ENCODE measurements around the gene PDE9A.
"Not testable (repeated sequence)": the region's sequence is repeated elsewhere in the genome, so short reads cannot be mapped to it uniquely, and the experiment has no call there.

Gene PDE9A

DNA sequence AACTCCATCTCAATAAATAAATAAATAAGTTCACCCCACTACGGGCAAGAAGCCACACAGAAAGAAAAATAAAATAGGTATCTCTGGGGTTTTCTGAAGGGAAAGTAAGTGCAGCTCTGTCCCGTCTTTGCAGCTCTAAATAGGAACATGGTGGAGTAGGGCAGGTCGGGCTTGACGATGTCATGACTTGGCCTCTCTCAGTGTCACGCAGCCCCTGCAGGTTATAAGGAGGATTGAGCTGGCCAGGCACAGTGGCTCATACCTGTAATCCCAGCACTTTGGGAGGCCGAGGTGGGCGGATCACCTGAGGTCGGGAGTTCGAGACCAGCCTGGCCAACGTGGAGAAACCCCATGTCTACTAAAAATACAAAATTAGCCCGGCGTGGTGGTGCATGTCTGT, 67.1 kb downstream of the PDE9A start:
- not testable (repeated sequence) for DNase-seq

DNA sequence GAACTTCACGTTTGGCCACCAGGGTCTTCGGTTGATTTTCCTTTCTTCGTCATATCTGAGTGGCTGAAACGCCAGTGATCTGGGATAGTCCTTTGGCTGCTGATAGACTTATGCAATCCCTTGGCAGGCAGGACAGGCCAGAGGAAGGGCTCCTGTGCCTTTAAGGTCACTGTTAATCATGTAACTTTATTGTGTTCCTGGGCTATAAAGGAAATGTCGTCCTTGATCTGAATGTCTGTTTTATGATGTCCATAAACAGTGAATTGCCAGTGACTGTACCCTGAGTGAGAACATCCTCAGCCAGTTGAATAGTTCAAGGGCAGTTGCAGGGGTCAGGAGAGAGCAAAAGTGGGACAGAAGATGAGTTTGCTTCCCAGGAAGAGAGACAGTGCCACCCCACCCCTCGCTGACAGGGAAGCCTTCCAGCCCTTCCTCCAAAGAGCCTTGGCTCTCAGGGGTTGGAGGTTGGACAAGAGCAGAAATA, 68.0 kb downstream of the PDE9A start:
- DNase-seq: no peak

DNA sequence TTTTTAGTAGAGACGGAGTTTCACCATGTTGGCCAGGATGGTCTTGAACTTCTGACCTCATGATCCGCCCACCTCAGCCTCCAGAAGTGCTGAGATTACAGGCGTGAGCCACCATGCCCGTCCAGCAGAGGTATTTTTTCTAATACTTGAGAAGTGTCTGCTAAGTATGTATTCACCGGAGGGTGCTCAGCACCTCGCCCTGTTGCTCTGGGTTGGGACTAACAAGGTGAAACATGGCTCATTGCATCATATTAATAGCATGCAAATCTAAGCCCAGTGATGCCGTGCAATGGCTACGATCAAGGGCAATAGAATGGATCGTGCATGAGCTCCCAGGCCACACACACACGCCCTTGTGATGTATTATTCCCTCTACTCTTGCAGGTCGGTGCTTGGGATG, 68.7 kb downstream of the PDE9A start:
- no peak for DNase-seq

DNA sequence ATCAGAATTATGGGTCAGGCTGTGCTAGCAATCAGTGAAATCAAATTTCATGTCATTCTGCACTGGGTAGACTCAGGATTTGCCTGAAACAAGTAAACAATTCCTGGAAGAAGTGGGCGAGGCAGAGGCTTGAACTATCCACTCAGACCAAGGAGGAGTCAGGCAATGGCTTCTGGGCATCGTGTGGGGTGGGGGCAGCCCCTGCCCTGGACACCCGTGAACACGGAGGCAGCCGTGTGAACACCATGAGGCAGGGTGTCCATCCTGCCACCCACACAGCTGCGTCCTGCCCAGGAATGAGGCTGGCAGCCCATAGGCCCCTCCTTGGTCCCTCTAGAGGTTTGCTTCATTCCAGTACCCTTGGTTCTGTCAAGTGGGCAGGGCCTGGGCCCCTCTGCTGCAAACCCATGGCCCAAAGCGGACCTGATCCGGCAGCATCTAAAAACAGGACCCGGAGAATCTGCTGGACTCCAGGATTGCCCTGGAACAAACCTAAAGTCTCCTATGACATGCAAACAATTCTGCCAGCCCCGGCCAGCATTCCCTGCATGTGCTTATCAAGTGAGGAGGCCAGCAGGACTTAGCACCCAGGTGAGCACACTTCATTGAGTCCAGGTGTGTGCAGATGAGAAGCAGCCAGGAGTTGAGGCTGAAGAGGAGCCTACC, 69.5 kb downstream of the PDE9A start:
- DNase-seq: no peak

DNA sequence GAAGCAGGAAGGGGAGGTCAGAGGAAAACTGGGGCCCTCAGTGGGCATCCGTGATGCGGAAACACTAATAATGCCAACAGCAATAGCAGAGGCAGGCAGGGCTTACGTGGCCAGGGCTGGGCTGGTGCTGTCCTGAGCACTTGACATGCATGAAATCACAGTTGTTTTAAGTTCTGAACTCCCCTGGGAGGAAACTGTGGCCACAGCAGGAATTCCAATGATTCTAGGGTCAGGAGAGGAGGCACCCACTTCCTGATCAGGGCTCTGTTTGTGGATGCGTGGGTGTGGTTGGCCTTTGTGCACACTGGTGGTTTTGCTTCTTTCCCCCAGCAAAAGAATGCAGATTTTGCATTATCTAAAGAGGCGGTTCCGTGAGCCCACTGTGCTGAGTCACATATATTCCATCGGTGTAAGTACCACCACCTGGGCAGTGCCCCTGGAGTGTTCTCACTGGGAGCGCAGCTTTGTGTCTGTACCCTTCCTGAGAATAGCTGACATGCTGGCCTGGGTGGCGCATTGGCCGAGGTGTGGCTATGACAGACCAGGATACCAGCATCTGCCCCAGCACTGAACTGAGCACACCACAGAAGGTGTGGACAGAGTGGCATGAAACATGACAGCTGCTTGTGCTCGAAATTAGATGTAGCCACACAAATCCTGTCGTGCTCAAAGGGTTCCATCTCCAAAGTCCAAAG, 71.0 kb downstream of the PDE9A start:
- no peak for DNase-seq

DNA sequence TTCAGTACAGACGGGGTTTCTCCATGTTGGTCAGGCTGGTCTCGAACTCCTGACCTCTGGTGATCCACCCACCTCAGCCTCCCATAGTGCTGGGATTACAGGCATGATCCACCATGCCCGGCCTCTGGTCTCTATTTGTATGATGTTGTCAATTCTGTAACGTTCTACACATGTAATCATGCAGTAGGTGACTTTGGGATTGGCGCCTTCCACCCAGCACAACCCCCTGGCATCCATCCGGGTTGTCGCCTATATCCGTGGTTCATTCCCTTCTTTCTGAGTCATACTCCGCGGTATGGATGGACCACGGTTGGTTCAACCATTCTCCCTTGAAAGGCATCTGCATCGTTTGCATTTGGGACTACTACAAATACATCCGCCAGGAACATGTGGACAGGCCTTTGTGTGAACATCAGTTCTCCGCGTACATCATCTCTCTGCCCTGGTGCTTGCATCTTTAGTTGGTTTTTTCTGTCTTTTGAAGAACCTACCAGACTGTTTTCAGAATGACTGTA, 72.1 kb downstream of the PDE9A start:
- DNase-seq: no peak

DNA sequence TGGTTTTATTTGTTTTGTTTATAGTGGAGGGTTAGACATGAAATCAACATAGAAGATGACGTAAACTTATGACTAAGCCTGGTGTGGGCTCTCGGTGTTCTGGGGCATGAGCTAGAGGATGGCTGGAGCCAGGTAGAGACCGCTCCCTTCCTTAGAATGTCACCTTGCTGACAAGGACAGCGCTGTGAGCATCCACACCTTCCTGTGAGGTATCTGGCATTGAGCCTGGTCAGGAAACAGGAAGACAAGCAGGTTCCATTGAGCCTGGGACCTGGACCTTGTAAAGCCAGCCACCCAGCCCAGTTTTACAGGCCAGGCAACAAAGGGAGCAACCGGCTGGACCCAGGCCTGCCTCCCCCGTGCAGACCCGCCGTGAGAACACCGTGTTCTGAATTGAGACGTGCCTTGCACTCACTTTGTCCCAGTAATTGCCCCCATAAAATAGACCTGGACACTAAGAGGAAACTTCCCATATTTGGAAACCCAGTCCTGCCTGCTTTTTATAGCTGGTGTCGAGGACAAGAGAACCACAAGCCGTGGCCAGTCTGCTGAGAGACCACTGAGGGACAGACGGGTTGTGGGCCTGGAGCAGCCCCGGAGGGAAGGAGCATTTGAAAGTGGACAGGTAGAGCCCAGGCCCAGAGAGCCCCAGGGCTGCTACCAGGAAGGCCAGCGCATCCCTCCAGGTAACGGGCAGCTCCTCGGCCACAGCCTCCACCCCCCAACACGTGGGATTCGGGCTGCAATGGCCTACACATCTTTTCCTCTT, 78.0 kb downstream of the PDE9A start:
- DNase-seq: no peak

DNA sequence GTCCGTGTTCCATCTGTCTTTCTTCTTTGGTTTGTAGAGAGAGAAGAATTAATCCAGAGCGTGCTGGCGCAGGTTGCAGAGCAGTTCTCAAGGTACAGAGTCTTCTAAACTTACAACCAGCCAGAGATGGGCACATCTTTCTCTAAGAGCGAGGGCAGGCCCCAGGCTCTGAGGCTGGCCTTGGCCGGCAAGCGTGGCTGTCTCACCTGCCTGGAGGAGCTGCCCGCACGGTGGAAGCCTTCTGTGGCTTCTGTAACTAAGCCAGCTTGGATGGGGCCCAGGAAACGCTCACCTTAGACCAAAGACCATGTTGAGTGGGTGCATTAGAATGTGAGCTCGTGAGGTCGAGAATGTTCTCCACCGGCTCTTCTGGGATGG, 78.6 kb downstream of the PDE9A start:
- DNase-seq: no peak

DNA sequence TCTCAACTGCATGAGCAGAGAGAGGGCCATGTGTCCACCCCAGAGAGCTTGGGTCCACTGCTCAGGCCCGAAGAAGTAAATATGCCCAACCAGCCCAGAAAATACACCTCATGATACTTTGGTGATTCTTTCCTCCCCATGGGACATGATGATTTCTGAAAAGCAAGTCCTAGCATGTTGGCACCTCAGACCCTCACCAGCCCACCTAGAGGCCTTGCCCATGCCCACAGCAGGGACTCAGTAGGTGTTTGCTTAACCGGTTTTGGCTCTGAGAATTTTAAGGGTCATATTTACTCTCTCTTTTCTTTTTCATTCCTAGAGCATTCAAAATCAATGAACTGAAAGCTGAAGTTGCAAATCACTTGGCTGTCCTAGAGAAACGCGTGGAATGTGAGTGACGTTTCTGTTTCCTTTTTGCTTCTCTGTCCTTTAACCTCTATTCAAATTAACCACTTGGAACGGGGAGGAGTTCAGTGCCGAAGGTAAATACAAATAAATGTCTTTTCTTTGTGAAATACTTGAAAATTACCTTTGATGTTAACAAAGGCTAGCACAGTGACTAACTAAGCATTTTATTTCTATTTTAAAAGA, 79.7 kb downstream of the PDE9A start:
- peak; percentile 71 for DNase-seq

DNA sequence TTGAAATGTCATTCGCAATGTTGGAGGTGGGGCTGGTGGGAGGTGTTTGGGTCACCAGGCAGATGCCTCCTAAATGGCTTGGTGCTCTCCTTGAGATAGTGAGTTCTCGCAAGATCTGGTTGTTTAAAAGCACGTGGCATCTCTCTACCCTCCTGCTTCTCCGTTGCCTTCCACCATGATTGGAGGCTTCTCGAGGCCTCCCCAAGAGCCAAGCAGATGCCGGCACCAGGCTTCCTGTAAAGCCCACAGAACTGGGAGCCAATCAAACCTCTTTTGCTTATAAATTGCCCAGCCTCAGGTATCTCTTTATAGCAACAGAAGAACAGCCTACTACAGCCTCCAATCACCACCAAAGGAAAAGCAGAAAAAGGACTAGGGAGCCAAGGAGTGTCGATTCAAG, 80.5 kb downstream of the PDE9A start:
- DNase-seq: no peak

DNA sequence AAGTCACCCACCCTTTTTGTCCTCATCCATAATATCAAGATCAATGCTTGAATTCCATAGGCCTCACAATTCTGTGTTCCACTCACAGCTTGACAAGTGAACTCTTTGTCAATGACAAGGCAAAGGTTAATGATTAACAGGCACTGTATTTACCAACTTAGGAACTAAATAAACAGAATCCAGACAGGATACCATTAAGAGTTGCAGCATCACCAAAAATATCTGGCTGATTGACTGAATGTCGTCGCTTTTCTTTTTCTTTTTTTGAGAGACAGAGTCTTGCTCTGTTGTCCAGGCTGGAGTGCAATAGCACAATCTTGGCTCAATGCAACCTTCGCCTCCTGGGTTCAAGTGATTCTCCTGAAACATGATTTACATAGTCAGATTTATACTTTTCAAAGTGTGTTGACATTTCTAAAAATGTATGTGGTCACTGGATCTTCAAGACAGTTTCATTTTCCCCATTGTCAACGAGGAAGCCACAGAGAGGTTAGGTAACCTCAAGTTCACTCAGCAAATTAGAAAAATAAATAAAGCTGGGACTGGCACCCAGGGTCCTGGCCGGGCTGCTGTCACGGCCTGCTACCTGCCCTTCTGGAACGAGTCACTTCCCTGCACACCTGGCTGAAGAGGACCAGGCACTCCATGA, 81.0 kb downstream of the PDE9A start:
- DNase-seq: no peak

DNA sequence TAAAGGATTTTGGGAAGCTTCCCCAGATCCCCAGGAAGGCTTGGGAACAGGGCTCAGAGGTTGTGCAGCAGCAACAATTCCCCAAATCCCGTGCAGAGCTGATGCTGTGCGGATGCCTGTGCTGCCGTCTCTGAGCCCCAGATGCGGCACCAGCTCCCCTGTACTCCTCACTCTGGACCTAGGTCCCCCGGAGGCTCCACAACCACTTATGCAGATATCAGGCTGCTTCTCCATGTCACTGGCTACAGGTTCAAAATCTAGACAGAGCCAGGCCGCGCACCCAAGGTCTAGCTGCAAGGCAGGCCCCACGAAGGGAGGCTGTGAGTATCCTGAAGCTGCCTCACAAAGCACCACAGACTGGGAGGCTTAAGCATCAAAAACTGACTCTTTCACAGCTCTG, 81.6 kb downstream of the PDE9A start:
- no peak for DNase-seq

DNA sequence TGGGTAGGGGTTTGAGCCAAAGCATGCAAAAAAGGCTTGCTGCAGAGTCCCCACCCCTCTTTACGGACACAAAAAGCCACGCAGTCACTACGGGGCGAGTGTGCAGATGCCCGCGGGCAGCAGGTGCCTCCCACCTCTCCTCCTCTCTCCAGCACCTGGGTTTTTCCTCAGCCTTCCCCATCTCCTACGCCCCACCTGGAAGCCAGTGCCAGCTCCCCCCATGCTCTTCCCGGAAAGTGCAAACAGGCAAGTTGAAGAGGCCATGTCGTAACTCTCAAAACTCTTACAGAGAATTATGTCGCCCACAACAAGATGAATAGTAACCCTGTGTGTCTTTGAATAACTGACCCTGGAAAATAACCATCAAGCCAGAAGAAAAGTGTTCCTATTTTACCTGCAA, 82.5 kb downstream of the PDE9A start:
- no peak for DNase-seq

DNA sequence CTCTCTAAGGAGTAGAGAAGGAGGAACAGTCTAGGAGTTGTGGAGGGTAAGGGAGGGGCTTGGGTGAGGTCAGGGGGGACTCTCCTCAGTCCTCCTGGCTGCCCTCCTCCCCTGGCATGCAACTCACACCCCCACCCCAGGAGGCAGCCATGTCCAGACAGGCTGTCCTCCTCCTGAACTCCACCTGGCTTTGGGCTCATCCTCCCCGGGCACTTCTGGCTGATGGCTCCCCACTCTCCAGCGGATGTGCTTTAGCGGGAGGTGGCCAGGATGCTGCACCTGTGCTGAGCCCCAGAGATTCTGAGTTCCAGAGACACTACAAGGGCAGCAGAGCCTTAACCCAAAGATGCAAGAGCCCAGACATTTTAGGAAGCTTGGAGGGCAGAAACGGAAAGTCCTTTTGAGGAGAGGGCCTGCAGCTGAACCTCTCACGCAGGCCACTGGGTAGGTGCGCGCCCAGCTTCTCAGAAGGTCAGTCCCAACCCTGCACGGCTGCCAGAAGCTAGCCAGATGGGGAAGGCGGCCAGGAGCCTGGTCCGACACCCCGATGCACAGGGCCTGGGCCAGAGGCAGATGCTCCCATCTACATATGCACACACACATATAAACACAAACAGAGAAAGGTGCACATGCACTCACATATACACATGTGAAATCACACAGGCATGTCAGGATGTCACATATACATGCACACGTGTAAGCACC, 83.4 kb downstream of the PDE9A start:
- no peak for DNase-seq

DNA sequence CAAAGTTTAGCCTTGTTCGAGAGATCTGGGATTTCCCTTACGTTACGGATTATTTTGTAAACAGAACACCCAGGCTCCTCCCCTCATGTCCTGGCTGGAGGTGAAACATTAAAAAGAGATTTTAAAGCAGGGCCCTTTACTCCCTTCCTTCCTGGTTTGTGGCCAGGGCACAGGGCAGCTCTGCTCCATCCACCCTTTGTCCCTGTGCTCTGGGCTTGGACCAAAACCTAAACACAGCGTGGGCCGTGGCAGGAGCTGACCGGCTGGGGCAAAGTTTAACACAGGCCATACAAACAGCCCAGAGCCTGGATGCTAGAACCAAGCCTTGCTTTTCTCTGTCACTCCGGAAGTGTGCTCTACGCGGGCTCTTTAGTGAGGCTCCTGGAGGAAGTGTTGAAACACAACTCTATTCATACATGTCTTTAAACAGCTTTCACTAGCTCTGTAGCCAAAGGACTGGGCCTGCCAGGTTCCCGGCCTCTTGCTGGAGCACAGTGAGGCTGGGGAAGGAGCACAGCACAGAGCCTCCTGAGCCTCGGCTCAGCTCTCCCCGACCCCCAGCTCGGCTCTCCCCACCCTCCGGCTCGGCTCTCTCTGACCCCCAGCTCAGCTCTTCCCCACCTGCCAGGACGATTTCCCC, 84.7 kb downstream of the PDE9A start:
- DNase-seq: no peak

DNA sequence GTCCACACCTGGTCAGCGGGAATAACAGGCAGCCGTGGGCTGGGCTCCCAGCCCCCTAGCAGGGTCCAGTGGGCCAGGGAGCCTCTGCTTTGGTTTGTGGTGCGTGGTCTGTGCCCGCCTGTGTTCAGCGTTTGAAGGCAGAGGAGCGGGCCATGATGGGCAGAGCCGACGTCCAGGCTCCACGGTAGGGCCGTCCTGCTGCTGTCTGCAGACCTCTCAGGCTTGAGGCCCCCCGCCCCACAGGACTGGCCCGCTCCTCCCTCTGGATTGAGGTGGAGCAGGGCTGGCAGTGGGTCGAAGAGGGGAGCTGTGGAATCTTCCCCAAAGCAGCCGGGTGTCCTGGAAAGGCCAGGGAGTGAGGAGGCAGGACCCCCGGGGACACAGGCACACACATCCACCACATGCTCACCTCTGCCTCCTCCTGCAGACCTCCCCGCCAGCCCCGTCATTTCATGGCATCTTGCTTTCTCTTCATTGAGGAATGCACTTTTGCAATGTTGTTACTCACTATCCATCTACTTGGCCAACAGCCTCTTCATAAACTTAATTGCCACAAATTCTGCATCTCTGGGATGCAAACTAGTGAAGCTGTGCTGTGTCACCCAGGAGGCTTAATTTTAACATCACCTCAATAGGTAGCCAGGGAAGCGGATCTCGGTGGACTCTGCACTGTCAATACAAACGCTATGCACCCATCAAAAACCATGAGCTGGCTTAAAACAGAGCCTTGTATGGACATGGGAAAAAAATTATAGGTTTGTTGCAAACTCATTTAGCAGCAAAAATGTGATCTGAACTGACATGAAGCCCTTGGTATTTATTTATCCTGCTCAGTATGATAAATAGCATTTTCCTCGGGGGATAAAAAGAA, 85.9 kb downstream of the PDE9A start:
- DNase-seq: no peak

DNA sequence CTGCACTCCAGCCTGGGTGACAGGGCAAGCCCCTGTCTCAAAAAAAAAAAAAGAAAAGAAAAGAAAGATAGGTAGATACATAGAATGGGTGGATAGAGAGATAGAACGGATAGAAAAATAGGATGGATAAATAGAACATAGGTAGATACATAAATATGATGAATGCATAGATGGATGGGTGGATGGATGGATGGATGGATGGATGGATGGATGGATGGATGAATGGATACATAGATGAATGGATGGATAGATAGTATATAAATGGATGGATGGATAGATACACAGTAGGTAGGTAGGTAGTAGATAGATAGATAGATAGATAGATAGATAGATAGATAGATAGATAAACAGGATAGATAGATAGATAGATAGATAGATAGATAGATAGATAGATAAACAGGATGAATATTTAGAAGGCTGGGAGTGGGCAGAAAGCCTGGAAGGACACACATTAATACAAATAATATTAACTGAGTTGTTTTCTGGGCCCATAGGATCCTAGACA, 87.0 kb downstream of the PDE9A start:
- DNase-seq: no peak

DNA sequence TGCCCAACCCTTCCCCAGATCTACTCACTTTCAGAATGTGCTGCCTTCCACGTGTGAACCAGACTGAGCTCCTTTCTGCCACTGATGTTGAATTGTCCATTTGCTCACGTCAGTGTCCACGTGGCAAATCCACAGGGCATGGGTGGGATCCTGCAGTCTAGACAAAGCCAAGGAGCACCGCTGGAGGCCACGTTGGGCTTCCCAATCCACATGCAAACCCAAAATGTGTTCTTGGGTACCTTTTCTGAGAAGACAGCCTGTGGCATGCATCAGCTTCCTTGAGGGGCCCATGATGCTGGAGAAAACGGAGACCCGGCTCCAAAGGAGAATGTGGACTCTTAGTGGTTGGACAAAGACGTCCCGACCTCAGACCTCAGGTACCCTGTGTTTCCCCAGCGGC, 87.6 kb downstream of the PDE9A start:
- no peak for DNase-seq

DNA sequence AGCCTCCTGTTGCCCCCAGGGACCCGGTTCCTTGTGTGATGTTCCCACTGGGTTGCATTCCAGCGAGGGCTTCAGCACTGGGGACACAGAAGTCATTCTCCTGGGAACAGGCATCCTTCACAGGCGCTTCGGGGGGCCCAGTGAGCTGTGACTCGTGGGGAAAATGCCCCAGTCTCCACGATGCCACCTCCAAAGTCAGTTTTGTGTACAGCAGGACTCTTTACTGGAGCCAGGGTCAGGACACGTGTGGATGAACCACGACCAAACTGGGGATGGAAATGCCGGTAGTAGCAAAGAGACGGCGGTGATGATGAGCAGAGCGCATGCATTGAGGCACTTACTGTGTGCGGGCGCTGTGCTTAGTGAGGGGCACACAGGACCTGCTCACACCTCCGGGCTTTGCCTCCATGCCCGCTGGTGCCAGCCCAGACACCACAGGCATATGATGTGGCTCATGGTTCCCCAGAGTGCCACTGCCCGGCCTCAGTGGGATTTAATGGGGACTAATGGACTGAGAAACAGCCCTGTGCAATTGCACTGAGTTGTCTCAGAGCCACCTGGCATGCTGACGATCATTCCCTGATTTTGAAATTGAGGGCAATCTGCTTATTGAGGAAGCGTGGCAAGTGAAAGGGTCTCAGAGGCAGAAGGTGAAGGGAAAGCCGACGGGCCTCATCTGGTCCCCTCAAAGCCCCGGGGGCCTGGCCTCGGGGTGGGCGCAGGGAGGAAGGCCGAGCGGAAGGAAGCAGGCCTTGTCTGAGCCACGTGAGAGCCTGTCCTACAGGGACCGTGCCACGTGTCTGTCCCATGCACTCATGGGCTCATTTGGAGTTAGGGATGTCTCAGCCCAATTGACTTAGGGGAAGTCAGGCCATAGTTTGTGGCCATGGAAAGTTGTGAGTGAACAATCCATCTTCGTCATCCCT, 91.4 kb downstream of the PDE9A start:
- no peak for DNase-seq
